Measurements from ENCODE around the gene ARHGEF2. TPM values are rescaled to one million over a fixed set of nuclear protein-coding genes. Genes with fewer than 3 reads are reported as not detected.

The ARHGEF2 gene
- total and polyA plus RNA-seq, 9 of the 15 experiments (the other 6 are each of a cell fraction or from before 2014, with no cell fraction given): 7.1 to 162 (median 62.2) TPM

- no peak for TF ChIP-seq ZNF280B (CRISPR knock-in tag; IDR thresholded peaks at IDR 0.05)
- TF ChIP-seq TBP (optimal IDR thresholded peaks at IDR 0.05; ENCODE audit: low read depth, low read length): no peak
- TF ChIP-seq MYNN (IDR thresholded peaks at IDR 0.05): no peak
- no peak for TF ChIP-seq MYNN (CRISPR knock-in tag; IDR thresholded peaks at IDR 0.05)
- TF ChIP-seq, protein P1, sequence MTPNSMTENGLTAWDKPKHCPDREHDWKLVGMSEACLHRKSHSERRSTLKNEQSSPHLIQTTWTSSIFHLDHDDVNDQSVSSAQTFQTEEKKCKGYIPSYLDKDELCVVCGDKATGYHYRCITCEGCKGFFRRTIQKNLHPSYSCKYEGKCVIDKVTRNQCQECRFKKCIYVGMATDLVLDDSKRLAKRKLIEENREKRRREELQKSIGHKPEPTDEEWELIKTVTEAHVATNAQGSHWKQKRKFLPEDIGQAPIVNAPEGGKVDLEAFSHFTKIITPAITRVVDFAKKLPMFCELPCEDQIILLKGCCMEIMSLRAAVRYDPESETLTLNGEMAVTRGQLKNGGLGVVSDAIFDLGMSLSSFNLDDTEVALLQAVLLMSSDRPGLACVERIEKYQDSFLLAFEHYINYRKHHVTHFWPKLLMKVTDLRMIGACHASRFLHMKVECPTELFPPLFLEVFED (CRISPR knock-in tag; conservative IDR thresholded peaks at IDR 0.05): no peak
- TF ChIP-seq, protein P2, sequence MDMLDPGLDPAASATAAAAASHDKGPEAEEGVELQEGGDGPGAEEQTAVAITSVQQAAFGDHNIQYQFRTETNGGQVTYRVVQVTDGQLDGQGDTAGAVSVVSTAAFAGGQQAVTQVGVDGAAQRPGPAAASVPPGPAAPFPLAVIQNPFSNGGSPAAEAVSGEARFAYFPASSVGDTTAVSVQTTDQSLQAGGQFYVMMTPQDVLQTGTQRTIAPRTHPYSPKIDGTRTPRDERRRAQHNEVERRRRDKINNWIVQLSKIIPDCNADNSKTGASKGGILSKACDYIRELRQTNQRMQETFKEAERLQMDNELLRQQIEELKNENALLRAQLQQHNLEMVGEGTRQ (CRISPR knock-in tag; IDR thresholded peaks at IDR 0.05): no peak
- no peak for TF ChIP-seq SIX5 (IDR thresholded peaks at IDR 0.05; ENCODE audit: borderline replicate concordance in 1 of 2, insufficient read depth in 1 of 2, low read depth in 1 of 2, low read length in 2 of 2)
- no peak for TF ChIP-seq ZBTB12 (CRISPR knock-in tag; IDR thresholded peaks at IDR 0.05)
- TF ChIP-seq STAT5A (IDR thresholded peaks at IDR 0.05; ENCODE audit: borderline replicate concordance, low read length): no peak
- TF ChIP-seq CBX8 (IDR thresholded peaks at IDR 0.05; ENCODE audit: borderline replicate concordance, extremely low read depth, low read depth, low read length, poor library complexity, severe bottlenecking): no peak
- TF ChIP-seq HSF4 (CRISPR knock-in tag; IDR thresholded peaks at IDR 0.05; ENCODE audit: borderline replicate concordance): no peak; the same call in 1 of the 2 replicates
- TF ChIP-seq, protein P3, sequence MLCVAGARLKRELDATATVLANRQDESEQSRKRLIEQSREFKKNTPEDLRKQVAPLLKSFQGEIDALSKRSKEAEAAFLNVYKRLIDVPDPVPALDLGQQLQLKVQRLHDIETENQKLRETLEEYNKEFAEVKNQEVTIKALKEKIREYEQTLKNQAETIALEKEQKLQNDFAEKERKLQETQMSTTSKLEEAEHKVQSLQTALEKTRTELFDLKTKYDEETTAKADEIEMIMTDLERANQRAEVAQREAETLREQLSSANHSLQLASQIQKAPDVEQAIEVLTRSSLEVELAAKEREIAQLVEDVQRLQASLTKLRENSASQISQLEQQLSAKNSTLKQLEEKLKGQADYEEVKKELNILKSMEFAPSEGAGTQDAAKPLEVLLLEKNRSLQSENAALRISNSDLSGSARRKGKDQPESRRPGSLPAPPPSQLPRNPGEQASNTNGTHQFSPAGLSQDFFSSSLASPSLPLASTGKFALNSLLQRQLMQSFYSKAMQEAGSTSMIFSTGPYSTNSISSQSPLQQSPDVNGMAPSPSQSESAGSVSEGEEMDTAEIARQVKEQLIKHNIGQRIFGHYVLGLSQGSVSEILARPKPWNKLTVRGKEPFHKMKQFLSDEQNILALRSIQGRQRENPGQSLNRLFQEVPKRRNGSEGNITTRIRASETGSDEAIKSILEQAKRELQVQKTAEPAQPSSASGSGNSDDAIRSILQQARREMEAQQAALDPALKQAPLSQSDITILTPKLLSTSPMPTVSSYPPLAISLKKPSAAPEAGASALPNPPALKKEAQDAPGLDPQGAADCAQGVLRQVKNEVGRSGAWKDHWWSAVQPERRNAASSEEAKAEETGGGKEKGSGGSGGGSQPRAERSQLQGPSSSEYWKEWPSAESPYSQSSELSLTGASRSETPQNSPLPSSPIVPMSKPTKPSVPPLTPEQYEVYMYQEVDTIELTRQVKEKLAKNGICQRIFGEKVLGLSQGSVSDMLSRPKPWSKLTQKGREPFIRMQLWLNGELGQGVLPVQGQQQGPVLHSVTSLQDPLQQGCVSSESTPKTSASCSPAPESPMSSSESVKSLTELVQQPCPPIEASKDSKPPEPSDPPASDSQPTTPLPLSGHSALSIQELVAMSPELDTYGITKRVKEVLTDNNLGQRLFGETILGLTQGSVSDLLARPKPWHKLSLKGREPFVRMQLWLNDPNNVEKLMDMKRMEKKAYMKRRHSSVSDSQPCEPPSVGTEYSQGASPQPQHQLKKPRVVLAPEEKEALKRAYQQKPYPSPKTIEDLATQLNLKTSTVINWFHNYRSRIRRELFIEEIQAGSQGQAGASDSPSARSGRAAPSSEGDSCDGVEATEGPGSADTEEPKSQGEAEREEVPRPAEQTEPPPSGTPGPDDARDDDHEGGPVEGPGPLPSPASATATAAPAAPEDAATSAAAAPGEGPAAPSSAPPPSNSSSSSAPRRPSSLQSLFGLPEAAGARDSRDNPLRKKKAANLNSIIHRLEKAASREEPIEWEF (CRISPR knock-in tag; IDR thresholded peaks at IDR 0.05): no peak
- TF ChIP-seq, protein P4, sequence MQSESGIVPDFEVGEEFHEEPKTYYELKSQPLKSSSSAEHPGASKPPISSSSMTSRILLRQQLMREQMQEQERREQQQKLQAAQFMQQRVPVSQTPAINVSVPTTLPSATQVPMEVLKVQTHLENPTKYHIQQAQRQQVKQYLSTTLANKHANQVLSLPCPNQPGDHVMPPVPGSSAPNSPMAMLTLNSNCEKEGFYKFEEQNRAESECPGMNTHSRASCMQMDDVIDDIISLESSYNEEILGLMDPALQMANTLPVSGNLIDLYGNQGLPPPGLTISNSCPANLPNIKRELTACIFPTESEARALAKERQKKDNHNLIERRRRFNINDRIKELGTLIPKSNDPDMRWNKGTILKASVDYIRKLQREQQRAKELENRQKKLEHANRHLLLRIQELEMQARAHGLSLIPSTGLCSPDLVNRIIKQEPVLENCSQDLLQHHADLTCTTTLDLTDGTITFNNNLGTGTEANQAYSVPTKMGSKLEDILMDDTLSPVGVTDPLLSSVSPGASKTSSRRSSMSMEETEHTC (IDR thresholded peaks at IDR 0.05): no peak
- TF ChIP-seq NBN (IDR thresholded peaks at IDR 0.05; ENCODE audit: low read depth): no peak
- TF ChIP-seq ZNF41 (CRISPR knock-in tag; conservative IDR thresholded peaks at IDR 0.05): no peak
Measured at GRCh38 chr1:155981266-155982088, 3.1 kb upstream of the ARHGEF2 start (continued).

Data from K562 (cell line).